ENCODE data around the gene WNT3.

DNA sequence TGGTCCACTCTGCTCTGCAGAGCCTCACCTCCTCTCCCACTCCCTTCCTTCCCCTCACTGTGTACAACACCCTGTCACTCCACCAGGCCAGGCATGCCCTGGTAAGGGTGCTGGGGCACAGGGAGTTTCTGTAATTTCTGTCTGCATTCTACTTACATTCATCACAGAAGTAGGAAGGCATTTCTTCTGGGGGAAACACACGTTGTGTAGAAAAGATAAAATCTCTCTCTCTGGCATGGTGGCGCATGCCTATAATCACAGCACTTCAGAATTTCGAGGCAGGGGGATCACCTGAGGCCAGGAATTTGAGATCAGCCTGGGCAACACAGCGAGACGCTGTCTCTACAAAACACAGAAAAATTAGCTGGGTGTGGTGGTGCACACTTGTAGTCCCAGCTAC, 27.0 kb downstream of the WNT3 start:
- TF ChIP-seq EZH2 (IDR thresholded peaks at IDR 0.05; ENCODE audit: insufficient read depth, poor library complexity, severe bottlenecking) (no peak), EZH2phosphoT487 (IDR thresholded peaks at IDR 0.05; ENCODE audit: insufficient read depth, low read depth) (no peak)
